AG09309 (cell line): Measurements from ENCODE around the gene RNF2.

Experiments used
- DNase-seq: peaks from one replicate; pipeline ENCODE4 v3.0.0-alpha.2; 2010; ENCODE audit warnings: low read depth
- H3K4me3 ChIP-seq: 2 replicates; pipeline ENCODE4 v1.5.1; 2011; ENCODE audit warnings: mild to moderate bottlenecking, low read depth, low read length, moderate library complexity; ENCODE audit not compliant: control insufficient read depth
- TF ChIP-seq, protein P1 (sequence below): IDR thresholded peaks from 2 replicates; pipeline ENCODE4 v1.5.1; 2011; ENCODE audit warnings: mild to moderate bottlenecking, low read depth, low read length, inconsistent platforms; ENCODE audit not compliant: insufficient read depth, control insufficient read depth; ENCODE audit errors: missing control alignments

RNF2 gene

DNA sequence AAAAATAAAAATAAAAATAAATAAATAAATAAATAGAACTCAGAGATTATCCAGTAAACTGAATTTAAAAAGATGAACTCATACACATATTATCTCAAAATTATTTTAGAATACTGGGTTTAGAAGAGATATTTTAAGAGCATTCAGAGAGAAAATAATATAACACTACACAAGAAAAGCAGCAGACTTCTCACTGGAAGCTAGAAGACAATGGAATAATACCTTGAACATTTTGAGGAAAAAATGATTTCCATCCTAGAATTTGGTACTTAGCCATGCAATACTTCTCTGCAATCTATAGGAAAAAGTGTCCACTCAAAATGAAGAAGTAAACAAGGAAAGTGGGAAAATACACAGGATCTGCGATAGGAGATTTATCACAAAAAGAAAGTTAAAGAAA, 87.2 kb downstream of the RNF2 start:
- TF ChIP-seq, protein P1, sequence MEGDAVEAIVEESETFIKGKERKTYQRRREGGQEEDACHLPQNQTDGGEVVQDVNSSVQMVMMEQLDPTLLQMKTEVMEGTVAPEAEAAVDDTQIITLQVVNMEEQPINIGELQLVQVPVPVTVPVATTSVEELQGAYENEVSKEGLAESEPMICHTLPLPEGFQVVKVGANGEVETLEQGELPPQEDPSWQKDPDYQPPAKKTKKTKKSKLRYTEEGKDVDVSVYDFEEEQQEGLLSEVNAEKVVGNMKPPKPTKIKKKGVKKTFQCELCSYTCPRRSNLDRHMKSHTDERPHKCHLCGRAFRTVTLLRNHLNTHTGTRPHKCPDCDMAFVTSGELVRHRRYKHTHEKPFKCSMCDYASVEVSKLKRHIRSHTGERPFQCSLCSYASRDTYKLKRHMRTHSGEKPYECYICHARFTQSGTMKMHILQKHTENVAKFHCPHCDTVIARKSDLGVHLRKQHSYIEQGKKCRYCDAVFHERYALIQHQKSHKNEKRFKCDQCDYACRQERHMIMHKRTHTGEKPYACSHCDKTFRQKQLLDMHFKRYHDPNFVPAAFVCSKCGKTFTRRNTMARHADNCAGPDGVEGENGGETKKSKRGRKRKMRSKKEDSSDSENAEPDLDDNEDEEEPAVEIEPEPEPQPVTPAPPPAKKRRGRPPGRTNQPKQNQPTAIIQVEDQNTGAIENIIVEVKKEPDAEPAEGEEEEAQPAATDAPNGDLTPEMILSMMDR, result no peak
- DNase-seq, result no peak
- H3K4me3 ChIP-seq, result no peak overlapping the region

DNA sequence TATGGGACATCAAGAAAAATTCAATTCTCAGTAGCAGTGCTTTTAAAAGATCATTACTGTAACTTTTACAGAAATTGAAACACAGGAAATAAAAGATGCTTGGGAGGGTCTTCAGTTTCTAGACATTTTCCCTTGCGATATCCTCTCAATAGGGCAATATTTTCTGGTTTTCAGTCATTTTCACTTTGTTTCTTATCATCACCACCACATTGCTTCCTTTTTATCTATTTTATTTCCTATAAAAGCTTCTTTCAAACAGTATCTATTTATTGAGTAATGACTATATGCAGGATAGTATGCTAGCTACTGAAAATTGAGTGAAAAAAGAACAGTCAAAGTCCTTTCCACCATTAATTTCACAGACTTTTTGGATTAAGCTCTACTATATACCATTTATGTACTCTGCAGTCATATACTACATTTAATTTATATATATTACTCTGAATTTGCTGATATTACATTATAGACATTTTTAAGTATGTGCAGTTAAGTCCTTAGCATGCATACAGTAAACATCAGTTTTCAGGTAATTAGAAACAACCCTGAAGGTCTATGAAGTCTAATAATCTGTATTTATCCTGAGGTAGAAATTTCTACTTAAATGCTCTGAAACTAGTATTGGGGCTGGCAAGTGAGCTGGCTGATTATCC, 92.7 kb downstream of the RNF2 start:
- TF ChIP-seq, protein P1, result no peak
- H3K4me3 ChIP-seq, result no peak overlapping the region
- no peak for DNase-seq

DNA sequence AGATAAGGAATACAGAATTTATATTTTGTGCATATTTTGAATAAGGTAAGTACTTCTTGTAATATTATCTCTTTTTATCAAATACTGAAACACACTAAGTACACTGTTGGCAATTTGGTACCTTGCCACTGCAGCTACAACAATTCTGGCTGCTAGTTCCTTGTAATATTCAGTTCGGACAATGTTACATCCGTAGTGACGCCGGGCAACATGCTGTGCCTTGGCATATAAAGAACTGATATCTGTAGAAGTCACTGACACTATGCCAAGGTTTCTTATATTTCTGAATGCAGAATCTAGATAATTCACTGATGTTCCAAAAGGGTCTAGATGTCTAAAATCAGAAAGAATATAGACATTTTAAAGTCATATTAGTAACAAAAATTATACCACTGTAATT, 93.9 kb downstream of the RNF2 start:
- TF ChIP-seq, protein P1, result no peak
- DNase-seq, result no peak
- H3K4me3 ChIP-seq, result no peak overlapping the region

DNA sequence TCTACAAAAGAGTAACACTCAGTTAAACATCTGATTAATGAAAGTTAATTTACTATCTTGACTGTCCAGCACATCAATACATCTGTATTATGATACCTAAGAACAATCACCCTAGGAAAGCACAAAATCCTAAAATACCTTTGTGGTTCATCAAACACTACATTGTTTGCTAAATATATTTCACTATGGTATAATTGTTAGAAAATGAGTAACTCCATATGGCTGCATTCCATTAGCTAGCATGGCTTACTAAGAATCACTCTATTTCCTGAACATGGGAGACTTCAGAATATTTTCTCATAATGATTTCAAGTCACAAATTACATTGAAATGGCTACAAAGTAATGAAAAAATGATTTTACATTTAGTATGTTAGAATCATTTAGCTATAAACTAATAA, 98.9 kb downstream of the RNF2 start:
- DNase-seq, result no peak
- H3K4me3 ChIP-seq, result no peak overlapping the region
- TF ChIP-seq, protein P1, result no peak

DNA sequence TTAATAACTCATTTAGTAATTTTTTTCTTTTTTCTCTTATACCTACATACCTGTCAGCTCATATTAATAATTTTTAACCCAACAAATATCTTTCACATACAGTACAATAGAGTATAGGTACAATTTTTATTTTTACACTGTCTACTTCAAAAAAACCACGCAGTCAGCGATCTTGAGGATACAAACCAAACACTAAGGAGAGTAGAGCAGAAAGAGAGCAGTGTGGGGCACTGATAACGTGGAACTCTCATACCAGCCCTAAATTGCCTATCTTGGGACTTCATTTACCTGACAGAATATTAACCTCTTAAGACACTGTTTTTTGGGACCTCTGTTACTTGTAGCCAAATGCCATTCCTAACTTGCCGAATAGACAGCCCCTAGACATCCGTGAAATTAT, 105.9 kb downstream of the RNF2 start:
- H3K4me3 ChIP-seq, result no peak overlapping the region
- TF ChIP-seq, protein P1, result no peak
- no peak for DNase-seq
